Measurements from ENCODE around the gene VSIG1. TPM values are rescaled to one million over a fixed set of nuclear protein-coding genes. Genes with fewer than 3 reads are reported as not detected.

The VSIG1 gene
- total RNA-seq, 1 experiment from 2014 or later, result 1.5 TPM

- TF ChIP-seq CTCF (conservative IDR thresholded peaks at IDR 0.05), result no peak
- no peak overlapping the region for H2AK5ac ChIP-seq (ENCODE audit: insufficient read length, low read length)
- no peak overlapping the region for H3K23ac ChIP-seq (ENCODE audit: insufficient read length, low read depth, low read length)
- DNase-seq, result no peak
- no peak overlapping the region for H3K27ac Mint-ChIP-seq
- H3K27ac ChIP-seq (ENCODE audit: insufficient read length, low read depth, low read length), result no peak overlapping the region
- H2BK12ac ChIP-seq (ENCODE audit: insufficient read length, low read depth, low read length), result no peak overlapping the region
- no peak overlapping the region for H3K4me3 Mint-ChIP-seq
- no peaks in the 10 kb centered on the region for H3K79me2 ChIP-seq (ENCODE audit: insufficient read depth, low read length)
- H3K18ac ChIP-seq (ENCODE audit: insufficient read length, low read depth, low read length), result no peak overlapping the region
- no peak overlapping the region for H2AFZ ChIP-seq (ENCODE audit: low read length)
- no peak overlapping the region for H3T11ph ChIP-seq (ENCODE audit: low read length)
- peaks cover 2% of the 10 kb centered on the region for H3K27me3 Mint-ChIP-seq (ENCODE audit: low read depth)
- no peak overlapping the region for H3K56ac ChIP-seq (ENCODE audit: insufficient read length, low read depth, low read length)
- no peak overlapping the region for H2BK15ac ChIP-seq (ENCODE audit: low read depth, low read length)
- peaks cover 0 to 6% of the 10 kb centered on the region in 2 experiments; a peak in 2 of 5 replicates for H3K9me3 Mint-ChIP-seq
- H4K8ac ChIP-seq (replicated peaks; ENCODE audit: insufficient read length, low read depth, low read length), result no peak overlapping the region
- H3K27me3 ChIP-seq (ENCODE audit: insufficient read depth, low read length), result no peaks in the 10 kb centered on the region
- no peak overlapping the region for H3K4me2 ChIP-seq (ENCODE audit: insufficient read depth, insufficient read length, low read length)
- no peaks in the 10 kb centered on the region for H3K23me2 ChIP-seq (ENCODE audit: insufficient read length, low read depth, low read length, poor library complexity, severe bottlenecking)
- H4K20me1 ChIP-seq (ENCODE audit: control insufficient read depth, insufficient read depth, insufficient read length), result no peaks in the 10 kb centered on the region
- no peak overlapping the region for H3K4ac ChIP-seq (ENCODE audit: low read depth, low read length)
- H2BK5ac ChIP-seq (ENCODE audit: insufficient read length, low read length), result no peak overlapping the region
- H3K36me3 Mint-ChIP-seq (ENCODE audit: insufficient read depth in 1 of 3, low read depth in 3 of 3), result 0 out of 7 replicates have a peak, but pooled peaks cover 0 to 4% (median 0%) of the 10 kb centered on the region in 3 experiments
- H3K4me1 ChIP-seq (ENCODE audit: insufficient read depth, low read length), result no peaks in the 10 kb centered on the region
- H4K91ac ChIP-seq (ENCODE audit: insufficient read length, low read depth, low read length), result no peak overlapping the region
- no peaks in the 10 kb centered on the region for H3K79me1 ChIP-seq (ENCODE audit: insufficient read depth, low read depth, low read length, poor library complexity, severe bottlenecking)
- H3K9ac ChIP-seq (ENCODE audit: extremely low read depth, insufficient read length, low read length), result no peak overlapping the region
- no peak overlapping the region for H2BK120ac ChIP-seq (ENCODE audit: low read depth, low read length, poor library complexity, severe bottlenecking)
- H4K5ac ChIP-seq (ENCODE audit: insufficient read length, low read depth, low read length), result no peak overlapping the region
- no CpG with 5 or more reads among the region's 2 CpGs for WGBS (ENCODE audit: extremely low coverage, insufficient read length, low lambda C conversion rate)
- H3K14ac ChIP-seq (ENCODE audit: insufficient read depth, low read length), result no peak overlapping the region
- H3K4me1 Mint-ChIP-seq, result peaks cover 13 to 37% of the 10 kb centered on the region in 2 experiments
- no peak overlapping the region for H2BK20ac ChIP-seq (ENCODE audit: low read depth, low read length, poor library complexity, severe bottlenecking)
- no peaks in the 10 kb centered on the region for H3K9me3 ChIP-seq (ENCODE audit: control insufficient read depth, low read depth, low read length)
These were observed 19.7 kb downstream of the VSIG1 start for GRCh38 chrX:108064613-108065012.
